Stimulated activated CD8-positive, alpha-beta memory T cell treated with anti-CD3 and anti-CD28 coated beads, Interleukin-12 subunit alpha, Interleukin-12 subunit beta, amount 100 ng/mL, for 24 hours (primary cell): ENCODE results near the gene HERC5.
"Not testable (repeated sequence)": the region's sequence is repeated elsewhere in the genome, so short reads cannot be mapped to it uniquely, and the experiment has no call there.

Experiments
- DNase-seq: peaks from one replicate; pipeline ENCODE4 v3.0.0-alpha.2; 2020; ENCODE audit errors: extremely low read depth

The HERC5 gene

DNA sequence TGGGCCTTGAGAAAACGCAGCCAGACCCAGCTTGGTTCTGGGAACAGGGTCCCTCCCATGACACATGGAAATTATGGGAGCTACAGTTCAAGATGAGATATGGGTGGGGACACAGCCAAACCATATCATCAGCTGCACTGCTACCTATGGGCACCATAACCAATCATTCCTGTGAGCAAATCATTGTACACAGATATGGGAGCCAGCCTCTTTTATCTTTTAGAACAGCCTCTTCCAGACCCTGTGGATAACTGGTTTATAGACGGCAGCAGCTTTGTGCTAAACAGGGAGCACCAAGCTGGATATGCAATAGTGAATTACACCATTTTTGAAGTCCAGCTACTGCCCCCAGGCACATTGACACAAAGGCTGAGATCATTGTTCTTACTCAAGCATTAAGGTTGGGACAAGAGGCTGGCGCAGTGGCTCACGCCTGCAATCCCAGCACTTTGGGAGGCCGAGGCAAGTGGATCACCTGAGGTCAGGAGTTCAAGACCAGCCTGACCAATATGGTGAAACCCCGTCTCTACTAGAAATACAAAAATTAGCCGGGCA lies 8.6 kb upstream of the HERC5 start:
- not testable (repeated sequence) for DNase-seq

DNA sequence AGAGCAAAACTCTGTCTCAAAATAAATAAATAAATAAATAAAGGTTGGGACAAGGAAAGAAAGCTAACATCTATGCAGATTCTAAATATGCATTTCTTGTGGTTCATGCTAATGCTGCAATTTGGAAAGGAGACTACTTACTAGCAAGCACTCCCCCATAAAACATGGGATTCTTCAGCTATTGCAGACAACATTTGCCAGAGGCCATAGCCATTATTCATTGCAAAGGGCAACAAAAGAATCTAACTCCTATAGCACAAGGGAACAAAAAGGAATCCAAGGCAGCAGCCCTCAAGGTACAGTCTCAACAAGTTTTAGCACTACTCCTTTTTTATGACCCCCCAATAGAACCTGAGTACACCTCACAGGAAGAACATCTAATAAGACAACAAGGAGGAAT lies 8.0 kb upstream of the HERC5 start:
- DNase-seq, result no peak

DNA sequence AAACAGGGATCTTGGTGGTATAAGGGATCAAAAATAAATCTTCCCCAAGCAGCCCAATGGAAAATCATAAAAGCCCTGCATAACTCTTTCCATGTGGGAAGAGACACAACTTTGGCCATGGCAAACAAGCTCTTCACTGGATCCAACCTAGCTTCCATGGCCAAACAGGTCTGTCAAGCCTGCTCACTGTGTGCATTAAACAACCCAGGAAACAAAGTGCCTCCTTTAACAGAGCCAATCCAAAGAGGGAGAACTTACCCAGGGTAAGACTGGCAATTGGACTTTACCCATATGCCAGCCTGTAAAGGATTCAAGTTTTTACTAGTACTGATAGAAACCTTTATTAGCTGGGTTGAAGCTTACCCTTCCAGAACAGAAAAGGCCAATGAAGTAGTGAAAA lies 7.6 kb upstream of the HERC5 start:
- DNase-seq, result no peak

DNA sequence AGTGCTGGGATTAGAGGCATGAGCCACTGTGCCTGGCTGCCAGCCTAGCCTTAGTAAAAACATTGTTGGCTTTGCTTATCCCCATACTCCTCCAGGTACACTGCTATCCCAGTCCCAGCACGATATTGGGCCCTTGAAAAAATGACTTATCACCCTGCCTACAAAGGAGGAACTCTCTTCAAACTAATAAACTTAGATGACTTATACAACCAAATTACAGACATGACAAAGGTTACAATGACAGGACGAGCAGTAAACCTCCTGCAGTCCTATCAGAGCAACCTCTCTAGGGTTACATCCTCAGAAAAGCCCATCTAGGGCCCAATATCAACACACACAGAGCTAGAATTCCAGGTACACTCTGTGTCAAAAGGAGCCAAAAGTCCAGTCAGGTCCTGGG lies 5.7 kb upstream of the HERC5 start:
- no peak for DNase-seq

DNA sequence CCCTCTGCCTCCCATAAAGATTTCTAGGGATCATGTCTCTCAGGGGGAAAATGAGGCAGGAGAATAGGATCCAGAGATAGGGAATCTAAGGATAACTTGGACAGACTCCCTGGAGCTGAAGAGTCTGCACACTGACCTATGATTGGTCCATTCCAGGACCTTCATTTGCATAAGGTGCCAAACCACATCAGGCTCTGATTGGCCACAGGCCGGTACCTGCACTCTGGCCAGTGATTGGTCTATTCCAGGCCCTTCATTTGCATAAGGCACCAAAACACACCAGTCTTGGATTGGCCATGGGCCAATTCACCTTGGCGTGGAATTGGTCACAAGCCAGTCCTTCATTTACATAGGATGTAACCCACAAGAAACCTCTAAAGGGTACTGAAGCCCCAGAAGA lies 4.0 kb upstream of the HERC5 start:
- DNase-seq, result no peak

DNA sequence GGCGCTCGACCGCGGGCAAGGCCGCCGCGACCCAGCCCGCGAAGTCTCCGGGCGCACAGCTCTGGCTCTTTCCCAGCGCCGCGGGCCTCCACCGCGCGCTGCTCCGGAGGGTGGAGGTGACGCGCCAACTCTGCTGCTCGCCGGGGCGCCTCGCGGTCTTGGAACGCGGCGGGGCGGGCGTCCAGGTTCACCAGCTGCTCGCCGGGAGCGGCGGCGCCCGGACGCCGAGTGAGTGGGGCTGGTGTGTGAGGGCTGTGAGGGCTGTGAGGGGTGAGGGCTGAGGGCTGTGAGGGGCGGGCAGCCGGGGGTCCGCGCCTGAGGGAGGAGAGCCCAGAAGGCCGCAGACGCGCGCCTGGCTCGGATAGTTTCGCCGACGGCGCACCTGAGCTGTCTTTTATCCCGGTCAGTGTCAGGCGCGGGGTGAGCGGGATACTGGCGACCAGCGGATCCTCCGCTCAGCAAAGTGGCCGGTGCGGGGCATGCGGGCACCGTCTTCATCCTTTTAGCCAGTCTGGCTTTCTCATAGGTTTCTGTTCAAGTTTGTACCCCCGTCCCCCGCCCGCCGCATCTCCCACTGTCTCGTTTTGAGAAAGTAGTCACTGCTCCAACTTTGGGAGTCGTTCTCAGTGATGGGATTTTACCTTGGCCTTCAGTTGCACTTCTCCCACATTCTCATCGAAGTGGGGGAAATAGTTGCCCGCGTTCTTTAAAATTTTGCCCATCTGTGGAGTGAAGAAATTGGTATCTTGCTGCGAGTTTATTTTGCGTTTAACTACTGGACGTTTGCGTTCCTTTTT lies 586 bp downstream of the HERC5 start:
- no peak for DNase-seq

DNA sequence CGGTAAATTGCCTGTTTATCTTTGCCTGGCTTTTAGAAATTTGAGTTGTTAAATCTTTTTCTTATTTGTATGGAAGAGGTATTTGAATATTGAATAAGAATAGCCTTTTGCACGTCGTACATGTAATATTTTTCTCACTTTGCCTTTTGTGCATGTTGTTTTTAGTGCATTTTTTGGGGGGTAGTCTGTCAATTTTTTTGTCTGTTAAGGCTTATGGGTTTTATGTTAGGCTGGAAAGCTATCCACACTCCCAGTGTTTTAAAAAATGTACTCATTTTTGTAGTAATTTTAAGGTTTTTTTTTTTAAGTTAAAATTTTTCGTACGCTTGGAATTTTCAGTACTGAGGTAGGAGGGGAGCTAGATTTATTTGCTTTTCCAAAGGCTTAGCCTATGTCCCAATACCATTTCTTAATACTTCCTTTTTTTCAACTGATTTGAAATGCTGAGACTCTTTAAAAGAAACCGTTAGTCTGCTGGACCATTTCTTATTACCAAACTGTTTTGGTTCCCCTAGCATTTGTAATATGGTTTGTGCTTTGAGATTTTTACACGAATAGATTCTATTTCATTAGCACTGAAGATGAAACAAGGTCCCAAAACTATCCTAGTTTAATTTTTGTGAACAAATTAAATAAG lies 1.3 kb downstream of the HERC5 start:
- DNase-seq, result no peak

DNA sequence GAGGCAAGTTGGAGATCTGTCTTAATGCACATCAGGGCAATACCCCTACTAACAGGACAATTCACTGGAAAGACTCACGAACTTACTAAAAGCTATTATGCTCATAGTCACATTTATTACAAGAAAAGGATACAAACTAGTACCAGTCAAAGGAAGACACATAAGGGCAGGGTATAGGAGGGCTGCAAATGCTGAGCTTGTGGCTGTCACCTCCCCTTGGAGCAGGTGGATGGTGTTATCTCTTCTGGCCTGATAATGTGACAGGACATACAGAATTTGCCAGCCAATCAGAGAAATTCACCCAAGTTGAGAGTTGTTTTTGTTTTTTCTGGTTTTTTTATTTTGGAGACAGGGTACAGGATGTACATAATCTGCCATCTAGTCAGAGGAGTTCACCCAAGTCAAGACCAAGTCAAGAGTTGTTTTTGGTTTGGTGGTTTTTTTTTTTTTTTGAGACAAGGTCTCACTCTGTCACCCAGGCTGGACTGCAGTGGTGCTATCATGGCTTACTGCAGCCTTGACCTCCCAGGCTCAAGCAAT lies 8.8 kb downstream of the HERC5 start:
- no peak for DNase-seq

DNA sequence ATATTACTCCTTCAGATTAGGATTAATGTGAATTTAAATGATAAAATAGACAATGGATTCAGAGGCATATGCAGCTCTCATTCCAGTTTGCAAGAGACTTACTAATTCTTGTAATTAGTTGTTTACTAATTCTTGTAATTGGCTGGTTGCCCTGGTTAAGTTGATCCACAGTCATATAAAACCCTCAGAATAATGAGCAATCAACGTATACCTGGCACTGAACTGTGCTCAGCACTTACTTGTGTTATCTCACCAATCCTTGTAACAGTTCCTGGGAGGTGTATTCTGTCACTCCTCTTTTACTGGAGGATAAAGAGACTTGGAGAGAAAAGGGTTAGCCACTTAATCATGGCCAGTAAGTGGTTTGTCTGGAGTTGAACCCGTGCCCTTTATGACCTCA lies 10.5 kb downstream of the HERC5 start:
- DNase-seq, result no peak

DNA sequence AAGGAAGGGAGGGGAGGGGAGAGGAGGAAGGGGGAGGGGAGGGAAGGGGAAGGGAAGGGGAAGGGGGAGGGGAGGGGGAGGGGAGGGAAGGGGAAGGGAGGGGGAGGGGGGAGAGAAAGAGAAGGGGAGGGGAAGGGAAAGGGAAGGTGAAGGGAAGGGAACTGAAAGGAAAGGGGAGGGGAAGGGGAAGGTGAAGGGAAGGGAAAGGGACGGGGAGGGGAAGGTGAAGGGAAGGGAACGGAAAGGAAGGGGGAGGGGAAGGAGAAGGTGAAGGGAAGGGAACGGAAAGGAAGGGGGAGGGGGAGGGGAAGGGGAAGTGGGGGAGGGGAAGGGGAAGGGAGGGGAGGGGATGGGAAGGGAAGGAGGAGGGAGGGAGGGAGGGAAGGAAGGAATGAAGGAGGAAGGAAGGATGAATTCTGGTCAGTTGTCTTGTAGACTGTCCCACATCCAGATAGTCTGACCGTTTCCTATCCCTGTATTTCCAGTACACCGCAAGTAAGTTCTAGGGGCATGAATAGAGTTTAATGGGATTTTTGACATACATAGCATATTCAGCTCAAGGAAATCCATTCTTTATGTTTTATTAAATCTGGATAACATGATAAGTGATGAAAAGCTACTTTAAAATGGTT lies 20.4 kb downstream of the HERC5 start:
- no peak for DNase-seq

DNA sequence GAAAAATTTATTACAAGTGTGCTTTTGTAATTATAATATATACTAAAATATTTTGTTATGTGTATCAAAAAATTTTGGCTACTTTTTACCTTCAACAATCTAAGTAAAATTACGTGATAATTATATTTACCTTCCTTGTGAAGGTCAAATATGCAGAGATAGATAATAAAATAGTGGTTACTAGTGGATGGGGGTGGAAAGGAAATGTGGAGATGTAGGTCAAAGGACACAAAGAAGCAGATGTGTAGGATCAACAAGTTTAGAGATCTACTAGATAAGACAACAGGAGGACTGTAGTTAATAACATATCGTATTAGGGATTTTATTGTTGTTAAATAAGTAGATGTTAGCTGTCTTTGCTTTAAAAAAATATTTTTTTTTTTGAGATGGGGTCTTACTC lies 21.3 kb downstream of the HERC5 start:
- no peak for DNase-seq

DNA sequence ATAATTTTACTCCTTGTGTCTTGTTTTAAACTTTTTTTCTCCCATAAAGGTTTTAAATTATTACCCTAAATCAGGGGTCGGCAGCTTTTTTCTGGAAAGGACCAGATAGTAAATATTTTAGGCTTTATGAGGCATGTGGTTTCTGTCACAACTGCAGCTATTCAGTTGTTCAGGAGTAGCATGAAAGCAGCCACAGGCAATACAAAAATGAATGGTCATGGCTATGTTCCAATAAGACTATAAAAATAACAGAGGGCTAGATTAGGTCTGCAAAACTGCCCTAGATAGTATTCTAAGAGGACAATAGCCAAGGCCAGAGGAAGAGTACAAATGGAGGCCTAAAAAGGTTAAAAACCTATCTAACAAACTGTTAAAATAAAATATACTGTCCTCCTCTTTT lies 24.6 kb downstream of the HERC5 start:
- no peak for DNase-seq

DNA sequence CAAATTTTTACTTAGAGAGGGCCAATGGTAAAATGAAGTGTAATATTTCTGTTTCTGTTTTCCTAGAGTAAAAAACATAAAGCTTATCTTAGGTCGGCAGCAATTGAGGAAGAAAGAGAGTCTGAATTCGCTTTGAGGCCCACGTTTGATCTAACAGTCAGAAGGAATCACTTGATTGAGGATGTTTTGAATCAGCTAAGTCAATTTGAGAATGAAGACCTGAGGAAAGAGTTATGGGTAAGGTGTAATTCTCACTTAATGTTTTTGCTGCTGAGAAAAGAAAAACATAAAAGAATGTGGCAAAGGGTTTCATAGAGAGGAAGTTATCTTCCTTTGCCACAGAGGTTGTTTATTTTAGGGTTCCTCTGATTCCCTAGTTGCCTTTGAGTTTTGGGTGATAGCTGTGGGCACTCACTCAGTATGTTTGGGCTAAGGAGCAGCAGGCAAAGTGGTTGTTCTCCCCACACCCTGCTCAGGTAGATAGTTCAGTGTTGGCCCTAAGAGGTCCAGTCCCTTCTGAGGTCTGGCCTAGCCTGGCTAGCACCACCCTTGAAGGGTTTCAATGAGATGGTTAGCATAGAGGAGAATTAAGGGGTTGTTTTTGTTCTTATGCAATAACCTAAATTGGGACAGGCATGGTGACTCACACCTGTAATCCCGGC lies 32.3 kb downstream of the HERC5 start:
- DNase-seq, result no peak

DNA sequence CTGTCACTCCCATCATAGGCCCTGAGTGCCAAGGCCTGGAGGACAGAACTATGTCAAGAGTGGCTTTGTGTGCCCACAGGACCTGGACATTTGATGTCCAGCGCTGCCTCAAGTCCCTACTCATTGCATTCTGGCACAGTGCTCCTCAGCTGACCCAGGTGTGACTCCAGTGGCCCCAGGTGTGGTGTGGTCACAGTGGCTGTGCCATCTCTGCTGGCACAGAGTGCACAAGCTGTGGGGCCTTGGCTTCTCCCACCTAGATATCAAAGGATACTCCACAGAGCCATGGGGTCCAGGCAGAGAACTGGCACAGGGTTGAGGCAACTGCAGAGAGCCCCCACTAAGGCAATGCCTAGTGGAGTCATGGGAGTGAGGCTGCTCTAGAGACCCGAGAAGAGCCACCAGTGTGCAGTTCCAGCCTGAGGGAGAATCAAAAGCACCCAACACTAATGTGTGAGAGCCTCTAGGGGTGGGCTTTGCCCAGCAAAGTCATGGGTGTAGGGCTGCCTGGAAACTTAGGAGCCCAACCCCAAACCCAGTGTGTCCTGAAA lies 41.0 kb downstream of the HERC5 start:
- no peak for DNase-seq

DNA sequence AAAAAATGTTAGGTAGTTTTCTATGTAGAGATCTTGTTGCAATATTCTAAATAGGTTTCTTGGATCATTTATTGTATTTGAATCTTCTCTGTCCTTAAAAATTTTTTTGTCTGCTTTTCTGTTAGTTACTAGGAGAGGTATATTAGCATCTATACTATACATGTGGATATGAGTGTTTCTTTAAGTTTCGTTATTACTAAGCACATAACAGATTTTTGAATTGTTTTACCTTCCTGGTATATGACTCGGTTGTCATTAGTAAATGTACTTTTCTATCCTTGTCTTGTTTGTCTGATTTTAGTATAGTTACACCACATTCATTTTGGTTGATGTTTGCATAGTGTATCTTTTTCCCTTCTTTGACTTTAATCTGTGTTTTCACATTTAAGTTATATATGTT lies 46.4 kb downstream of the HERC5 start:
- DNase-seq, result no peak

DNA sequence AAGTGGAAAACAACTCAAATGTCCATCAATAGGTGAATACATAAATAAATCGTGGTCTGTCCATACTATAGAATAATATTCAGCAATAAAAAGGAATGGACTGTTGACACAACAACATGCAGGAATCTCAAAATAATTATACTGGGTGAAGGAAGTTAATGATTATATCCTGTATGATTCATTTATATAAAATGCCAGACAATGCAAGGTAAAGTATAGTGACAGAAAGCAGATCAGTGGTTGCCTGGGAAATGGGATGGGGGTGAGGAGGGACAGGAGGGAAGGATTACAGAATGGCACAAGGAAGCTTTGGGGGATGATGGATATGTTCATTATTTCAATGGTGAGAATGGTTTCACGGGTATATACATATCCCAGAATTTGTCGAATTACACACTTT lies 54.3 kb downstream of the HERC5 start:
- DNase-seq, result no peak

DNA sequence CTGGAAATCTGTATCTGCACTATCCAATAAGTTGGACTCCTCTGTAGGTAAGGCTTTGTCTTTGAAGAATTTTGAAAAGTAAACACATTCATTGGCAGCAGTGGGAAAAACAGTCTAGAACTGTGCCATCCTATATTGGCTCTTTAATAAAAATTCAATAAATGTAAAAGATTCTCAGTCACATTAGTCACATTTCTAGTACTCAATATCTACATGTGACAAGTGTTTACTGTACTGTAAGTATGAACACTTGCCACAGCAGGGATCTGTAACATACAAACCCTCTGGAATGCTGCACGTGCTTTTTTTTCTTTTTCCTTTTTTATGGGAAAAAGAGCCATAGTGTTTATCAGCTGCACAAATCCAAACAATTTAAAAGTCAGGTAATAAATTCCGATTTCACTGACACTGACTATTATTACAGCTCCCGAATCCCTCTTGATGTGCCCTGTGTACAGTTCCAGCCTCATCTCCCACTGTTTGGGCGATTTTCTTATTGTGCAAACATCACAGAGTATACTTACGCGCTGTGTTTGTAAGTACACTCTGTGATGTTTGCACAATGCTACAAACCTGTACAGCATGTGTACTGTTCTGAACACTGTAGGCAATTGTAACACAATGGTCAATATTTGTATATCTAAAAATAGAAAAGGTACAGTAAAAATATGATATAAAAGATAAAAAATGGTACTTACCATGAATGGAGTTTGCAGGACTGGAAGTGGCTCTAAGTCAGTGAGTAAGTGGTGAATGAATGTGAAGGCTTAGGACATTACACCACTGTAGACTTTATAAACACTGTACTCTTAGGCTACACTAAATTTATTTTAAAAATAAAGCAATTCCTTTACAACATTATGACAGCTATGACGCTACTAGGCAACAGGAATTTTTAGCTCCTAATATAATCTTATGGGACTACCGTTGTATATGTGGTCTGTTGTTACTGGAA lies 57.9 kb downstream of the HERC5 start:
- DNase-seq, result no peak

DNA sequence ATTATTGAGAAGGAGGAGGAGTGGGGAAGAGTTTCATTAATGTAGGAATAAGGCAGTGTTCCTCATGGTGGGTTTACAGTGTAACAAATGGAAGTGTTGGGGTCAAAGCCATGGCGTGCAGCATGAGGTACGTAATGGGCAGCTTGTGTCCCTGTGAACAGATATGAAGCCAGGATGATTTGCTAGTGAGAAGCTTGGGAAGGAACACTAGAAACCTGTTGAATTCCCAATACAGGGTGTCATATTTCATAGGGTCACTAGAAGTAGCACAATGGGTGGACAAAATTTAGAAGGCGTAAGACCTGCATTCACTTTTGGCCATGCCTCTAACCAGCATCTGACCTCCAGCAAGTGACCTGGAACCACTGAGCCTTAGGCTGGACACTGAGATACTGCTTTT lies 59.8 kb downstream of the HERC5 start:
- no peak for DNase-seq

DNA sequence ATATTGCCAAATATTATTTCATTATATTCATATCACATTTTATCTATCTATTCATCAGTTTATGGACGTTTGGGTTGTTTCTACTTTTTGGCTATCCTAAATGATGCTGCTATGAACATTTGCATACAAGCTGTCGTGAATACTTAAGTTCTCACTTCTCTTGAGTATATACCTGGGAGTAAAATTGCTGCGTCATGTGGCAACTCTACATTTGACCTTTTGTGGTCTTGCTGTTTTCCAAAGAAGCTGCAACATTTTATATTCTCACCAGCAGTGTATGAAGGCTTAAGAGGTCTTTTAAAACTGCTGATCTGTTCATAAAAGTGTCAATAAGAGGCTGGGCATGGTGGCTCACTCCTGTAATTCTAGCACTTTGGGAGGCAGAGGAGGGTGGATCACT lies 60.9 kb downstream of the HERC5 start:
- DNase-seq, result no peak

DNA sequence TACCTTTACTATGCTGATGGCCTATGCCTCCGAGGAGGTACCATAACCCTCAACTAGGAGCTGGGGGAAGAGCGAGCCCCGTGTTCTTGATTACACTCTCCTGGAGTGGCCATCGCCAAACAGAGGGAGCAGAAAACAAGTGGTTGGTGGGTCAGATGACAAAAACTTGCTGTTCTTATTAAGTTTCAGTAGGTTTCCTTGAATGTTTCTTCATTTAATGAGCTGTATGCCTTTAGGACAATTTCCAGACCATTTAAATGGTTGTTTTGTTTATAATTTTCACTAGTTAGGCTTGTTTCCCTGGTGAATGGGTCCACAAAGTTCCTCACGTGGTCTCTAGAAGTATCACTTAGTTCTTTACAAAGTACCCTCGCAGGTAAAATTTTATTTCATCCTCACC lies 62.0 kb downstream of the HERC5 start:
- no peak for DNase-seq
